Epidermal melanocyte (primary cell): ENCODE data around the gene FBLN2.

Experiments
- DNase-seq: peaks from one replicate; pipeline ENCODE4 v3.0.0; 2011; ENCODE audit warnings: low spot score; ENCODE audit not compliant: insufficient read length

FBLN2 gene

GRCh38 chr3:13579063-13579462 is 30.1 kb downstream of the FBLN2 start:
- DNase-seq = no peak

- no peak for DNase-seq
These were observed 31.5 kb downstream of the FBLN2 start for GRCh38 chr3:13580256-13581023.

GRCh38 chr3:13581485-13582365 is 32.8 kb downstream of the FBLN2 start:
- DNase-seq = no peak

- DNase-seq = no peak
These were observed 33.7 kb downstream of the FBLN2 start for GRCh38 chr3:13582366-13583250.

GRCh38 chr3:13583251-13584180 is 34.6 kb downstream of the FBLN2 start:
- no peak for DNase-seq

- DNase-seq = no peak
These were observed 35.5 kb downstream of the FBLN2 start for GRCh38 chr3:13584427-13584891.

GRCh38 chr3:13584901-13585300 is 36.0 kb downstream of the FBLN2 start:
- DNase-seq = no peak

- DNase-seq = no peak
These were observed 38.5 kb downstream of the FBLN2 start for GRCh38 chr3:13587442-13587841.

- no peak for DNase-seq
These were observed 39.3 kb downstream of the FBLN2 start for GRCh38 chr3:13588221-13588701.

GRCh38 chr3:13588993-13589392 is 40.1 kb downstream of the FBLN2 start:
- DNase-seq = no peak

GRCh38 chr3:13590841-13591520 is 42.1 kb downstream of the FBLN2 start:
- no peak for DNase-seq

GRCh38 chr3:13593615-13594014 is 44.7 kb downstream of the FBLN2 start:
- DNase-seq = no peak

GRCh38 chr3:13594146-13594545 is 45.2 kb downstream of the FBLN2 start:
- DNase-seq = no peak

- no peak for DNase-seq
These were observed 46.1 kb downstream of the FBLN2 start for GRCh38 chr3:13594991-13595421.

GRCh38 chr3:13595485-13595884 is 46.6 kb downstream of the FBLN2 start:
- DNase-seq = no peak

GRCh38 chr3:13596426-13597205 is 47.7 kb downstream of the FBLN2 start:
- DNase-seq = no peak

GRCh38 chr3:13597661-13598060 is 48.7 kb downstream of the FBLN2 start:
- DNase-seq = no peak

GRCh38 chr3:13598201-13598600 is 49.3 kb downstream of the FBLN2 start:
- no peak for DNase-seq
